CD14-positive monocyte (primary cell): ENCODE data around the gene OR52E8. TPM values are rescaled to one million over a fixed set of nuclear protein-coding genes. Genes with fewer than 3 reads are reported as not detected.

Experiments used
- DNase-seq, 3 donors: peaks; one replicate each; pipeline ENCODE4 v3.0.0-alpha.2; 2011 to 2022
- H2AFZ ChIP-seq: 2 replicates; pipeline ENCODE4 v1.6.0; 2012; ENCODE audit warnings: mild to moderate bottlenecking, low read depth, low read length, inconsistent platforms; ENCODE audit not compliant: insufficient read depth, poor library complexity, severe bottlenecking
- H3K27ac ChIP-seq, 2 donors: 1 replicate in 1 of 2; 2 replicates in 1 of 2; pipeline ENCODE4 v1.5.1; 2012 to 2013; ENCODE audit warnings: low read length in 2 of 2, control low read depth in 1 of 2, inconsistent platforms in 1 of 2, low read depth in 1 of 2, mild to moderate bottlenecking in 1 of 2
- H3K27me3 ChIP-seq, 2 donors: one replicate each; pipeline versions ENCODE4 v1.6.0 to v1.6.1; 2011 to 2013; ENCODE audit warnings: low read length in 2 of 2; ENCODE audit not compliant: control insufficient read depth in 2 of 2, insufficient read depth in 2 of 2
- H3K36me3 ChIP-seq, 2 donors: replicated peaks in 1 of 2; 1 replicate in 1 of 2; 2 replicates in 1 of 2; pipeline versions ENCODE4 v1.5.1 to v1.6.1; 2012 to 2013; ENCODE audit warnings: low read length in 2 of 2, control low read depth in 1 of 2, inconsistent platforms in 1 of 2, mild to moderate bottlenecking in 1 of 2; ENCODE audit not compliant: insufficient read depth in 2 of 2, control insufficient read depth in 1 of 2
- H3K4me1 ChIP-seq, 2 donors: 1 replicate in 1 of 2; 2 replicates in 1 of 2; pipeline versions ENCODE4 v1.5.1 to v1.6.1; 2012 to 2013; ENCODE audit warnings: low read length in 2 of 2, control low read depth in 1 of 2, inconsistent platforms in 1 of 2, mild to moderate bottlenecking in 1 of 2, moderate library complexity in 1 of 2; ENCODE audit not compliant: insufficient read depth in 2 of 2, control insufficient read depth in 1 of 2
- H3K4me2 ChIP-seq: replicated peaks from 2 replicates; pipeline ENCODE3; 2012; ENCODE audit warnings: low read length, moderate library complexity, mild to moderate bottlenecking; ENCODE audit not compliant: poor library complexity, severe bottlenecking; ENCODE audit errors: extremely low read depth
- H3K4me3 ChIP-seq, 3 experiments: fragments of 200-600 bp in 1 of 3; sonication (generic) in 1 of 3; replicated peaks in 1 of 3; 1 replicate in 2 of 3; 2 replicates in 1 of 3; pipeline ENCODE4 v1.5.1; 2011 to 2013; ENCODE audit warnings: low read length in 3 of 3, mild to moderate bottlenecking in 3 of 3, control low read depth in 2 of 3, low read depth in 2 of 3, inconsistent platforms in 1 of 3, moderate library complexity in 1 of 3
- H3K79me2 ChIP-seq: 2 replicates; pipeline ENCODE4 v1.6.0; 2012; ENCODE audit warnings: mild to moderate bottlenecking, control low read depth, inconsistent platforms, low read length, moderate library complexity; ENCODE audit not compliant: insufficient read depth
- H3K9ac ChIP-seq: 2 replicates; pipeline ENCODE4 v1.6.0; 2017; ENCODE audit warnings: low read length, mild to moderate bottlenecking; ENCODE audit not compliant: insufficient read depth, poor library complexity, severe bottlenecking
- H3K9me3 ChIP-seq, 2 donors: replicated peaks in 1 of 2; 1 replicate in 1 of 2; 2 replicates in 1 of 2; pipeline versions ENCODE4 v1.5.1 to v1.6.1; 2012 to 2013; ENCODE audit warnings: low read length in 2 of 2, control low read depth in 1 of 2; ENCODE audit not compliant: control insufficient read depth in 1 of 2, insufficient read depth in 1 of 2
- H4K20me1 ChIP-seq: 2 replicates; pipeline ENCODE4 v1.6.0; 2012; ENCODE audit warnings: mild to moderate bottlenecking, low read length, control low read depth, moderate library complexity; ENCODE audit not compliant: insufficient read depth
- H3K27ac Mint-ChIP-seq, 7 donors: one replicate each; pipeline ENCODE4 v1.8.0; 2020; ENCODE audit warnings: mild to moderate bottlenecking in 7 of 7, mixed read lengths in 7 of 7, moderate library complexity in 6 of 7, inconsistent platforms in 2 of 7
- H3K27me3 Mint-ChIP-seq, 3 donors: one replicate each; pipeline ENCODE4 v1.8.0; 2021 to 2022; ENCODE audit warnings: low read depth in 3 of 3, mild to moderate bottlenecking in 3 of 3, mixed read lengths in 3 of 3, moderate library complexity in 3 of 3, inconsistent platforms in 1 of 3
- H3K36me3 Mint-ChIP-seq, 2 donors: one replicate each; pipeline ENCODE4 v1.8.0; 2020; ENCODE audit warnings: mixed read lengths in 2 of 2, inconsistent platforms in 1 of 2, mild to moderate bottlenecking in 1 of 2
- H3K4me1 Mint-ChIP-seq: one replicate; pipeline ENCODE4 v1.8.0; 2020; ENCODE audit warnings: mild to moderate bottlenecking, mixed read lengths
- H3K4me3 Mint-ChIP-seq, 2 donors: one replicate each; pipeline ENCODE4 v1.8.0; 2020; ENCODE audit warnings: mild to moderate bottlenecking in 2 of 2, mixed read lengths in 2 of 2, moderate library complexity in 1 of 2
- H3K9me3 Mint-ChIP-seq, 7 donors: one replicate each; pipeline ENCODE4 v1.8.0; 2020 to 2022; ENCODE audit warnings: mixed read lengths in 7 of 7, mild to moderate bottlenecking in 6 of 7, moderate library complexity in 6 of 7, inconsistent platforms in 2 of 7
- WGBS: methylation state at CpG from one replicate; pipeline ENCODE4 v1.1.5; 2013; ENCODE audit warnings: missing lambda C conversion rate; ENCODE audit not compliant: insufficient coverage; 5-methylcytosine and 5-hydroxymethylcytosine counted together
- intact Hi-C, 2 donors: fragments of 100-400 bp; cut with micrococcal nuclease; formaldehyde crosslinking; loops; one replicate each; pipeline versions ENCODE4 v1.15.0 to v1.15.1; 2023
- polyA minus RNA-seq: library from RNA; depleted of rRNA, polyadenylated mRNA; stranded (reverse); fragments of >200 nt; gene quantifications from 2 replicates; pipeline ENCODE4 v1.2.3, GENCODE V29; 2012
- polyA plus RNA-seq, 3 donors: library from polyadenylated mRNA; depleted of rRNA in 1 of 3; unstranded in 2 of 3; stranded (reverse) in 1 of 3; fragments of 300-500 nt in 2 of 3; fragments of >200 nt in 1 of 3; fragmentation: Illumina TruSeq in 2 of 3; gene quantifications; 1 replicate in 2 of 3; 2 replicates in 1 of 3; pipeline ENCODE4 v1.2.3, GENCODE V29; 2012 to 2021
- total RNA-seq, 12 experiments: library from RNA in 1 of 12; stranded (reverse) in 1 of 12; fragments of 120-200 nt in 1 of 12; gene quantifications; one replicate each; pipeline ENCODE4 v1.2.4 and lab custom pipeline; 2013 to 2026; ENCODE audit warnings: mixed read lengths in 6 of 12, inconsistent platforms in 1 of 12
- TF ChIP-seq, protein P1 (sequence below): fragments of 200-600 bp; IDR thresholded peaks from one replicate; pipeline ENCODE4 v1.8.0; 2022; ENCODE audit warnings: antibody characterized with exemption, mild to moderate bottlenecking

Gene OR52E8
- total RNA-seq (2013), result not detected
- not detected for polyA plus RNA-seq
- polyA minus RNA-seq, result not detected in 2 replicates
- total RNA-seq (lab: John Stamatoyannopoulos, UW), result 0 to 0.05 (median 0) reads per million in 11 experiments

DNA sequence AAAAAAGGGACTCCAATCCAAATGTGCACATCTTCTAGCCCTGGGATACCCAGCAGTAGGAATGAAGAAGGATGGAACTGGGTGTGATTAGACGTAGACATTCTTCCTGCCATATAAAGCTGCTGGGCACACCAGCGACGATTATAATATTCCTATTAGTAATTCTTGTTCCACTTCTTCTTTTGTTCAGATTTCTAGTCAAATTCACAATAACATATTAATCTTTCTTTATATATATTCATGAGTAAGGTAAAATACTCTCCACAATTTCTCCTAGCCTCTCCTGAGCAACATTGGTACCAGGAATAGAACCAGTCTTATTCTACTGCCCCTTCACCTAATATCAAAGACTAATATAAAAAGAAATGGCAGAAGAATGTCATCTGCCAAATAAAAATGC lies at the start of gene OR52E8:
Gene OR52E8 (minus strand): TSS at position 101 of the 400 bp plus-strand sequence. CDS start 0 bp downstream, at position 101.
- H3K4me1 ChIP-seq, result no peaks in the 10 kb centered on the region
- DNase-seq, result no peak
- no peak within 1 kb of the TSS for H3K4me2 ChIP-seq
- no peaks in the 10 kb centered on the region for H3K27me3 Mint-ChIP-seq
- no peaks in the 10 kb centered on the region for H4K20me1 ChIP-seq
- H3K36me3 ChIP-seq, result no peaks in the 10 kb centered on the region
- no peaks in the 10 kb centered on the region for H3K9me3 ChIP-seq
- H3K9me3 Mint-ChIP-seq, result peaks cover 0 to 5% (median 0%) of the 10 kb centered on the region in 7 donors
- no peak within 1 kb of the TSS for H2AFZ ChIP-seq
- no peak within 1 kb of the TSS for H3K27ac ChIP-seq
- H3K9ac ChIP-seq, result no peak within 1 kb of the TSS
- TF ChIP-seq, protein P1, sequence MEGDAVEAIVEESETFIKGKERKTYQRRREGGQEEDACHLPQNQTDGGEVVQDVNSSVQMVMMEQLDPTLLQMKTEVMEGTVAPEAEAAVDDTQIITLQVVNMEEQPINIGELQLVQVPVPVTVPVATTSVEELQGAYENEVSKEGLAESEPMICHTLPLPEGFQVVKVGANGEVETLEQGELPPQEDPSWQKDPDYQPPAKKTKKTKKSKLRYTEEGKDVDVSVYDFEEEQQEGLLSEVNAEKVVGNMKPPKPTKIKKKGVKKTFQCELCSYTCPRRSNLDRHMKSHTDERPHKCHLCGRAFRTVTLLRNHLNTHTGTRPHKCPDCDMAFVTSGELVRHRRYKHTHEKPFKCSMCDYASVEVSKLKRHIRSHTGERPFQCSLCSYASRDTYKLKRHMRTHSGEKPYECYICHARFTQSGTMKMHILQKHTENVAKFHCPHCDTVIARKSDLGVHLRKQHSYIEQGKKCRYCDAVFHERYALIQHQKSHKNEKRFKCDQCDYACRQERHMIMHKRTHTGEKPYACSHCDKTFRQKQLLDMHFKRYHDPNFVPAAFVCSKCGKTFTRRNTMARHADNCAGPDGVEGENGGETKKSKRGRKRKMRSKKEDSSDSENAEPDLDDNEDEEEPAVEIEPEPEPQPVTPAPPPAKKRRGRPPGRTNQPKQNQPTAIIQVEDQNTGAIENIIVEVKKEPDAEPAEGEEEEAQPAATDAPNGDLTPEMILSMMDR, result no peak
- WGBS, result no CpG with 5 or more reads among the region's 3 CpGs
- no peaks in the 10 kb centered on the region for H3K36me3 Mint-ChIP-seq
- H3K79me2 ChIP-seq, result no peaks in the 10 kb centered on the region
- no peaks in the 10 kb centered on the region for H3K4me1 Mint-ChIP-seq
- no peaks in the 10 kb centered on the region for H3K27me3 ChIP-seq
- no peak within 1 kb of the TSS for H3K4me3 ChIP-seq
- H3K4me3 Mint-ChIP-seq, result no peak within 1 kb of the TSS
- peak within 1 kb of the TSS in 1 of 7 donors; percentile 50 for H3K27ac Mint-ChIP-seq
- intact Hi-C loops, result no loop called here

DNA sequence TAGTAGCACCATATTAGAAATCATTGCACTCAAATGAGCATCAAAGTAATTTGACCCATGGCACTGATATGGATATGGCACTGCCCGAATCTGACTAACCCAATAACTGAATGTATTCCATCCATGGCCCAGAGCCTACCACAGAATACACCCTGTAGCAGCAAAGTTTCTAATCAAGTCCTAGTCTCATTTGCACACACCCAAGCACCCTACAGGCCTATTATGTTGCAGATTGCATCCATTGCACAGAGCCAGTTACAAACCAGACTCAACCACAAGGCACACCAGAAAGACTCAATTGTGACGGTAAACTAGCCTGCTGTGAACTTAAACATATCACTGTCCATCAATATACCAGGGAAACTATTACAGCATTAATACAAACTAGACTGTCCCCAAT lies 42.0 kb upstream of the OR52E8 start:
- TF ChIP-seq, protein P1, result no peak
- no peak overlapping the region for H3K27ac ChIP-seq
- no peaks in the 10 kb centered on the region for H4K20me1 ChIP-seq
- H3K9me3 ChIP-seq, result no peaks in the 10 kb centered on the region
- H3K27me3 Mint-ChIP-seq, result peaks cover 0 to 2% (median 2%) of the 10 kb centered on the region in 3 donors
- peaks cover 0 to 3% (median 0%) of the 10 kb centered on the region in 7 donors for H3K9me3 Mint-ChIP-seq
- no peak overlapping the region for H3K9ac ChIP-seq
- H3K36me3 Mint-ChIP-seq, result no peaks in the 10 kb centered on the region
- H3K4me1 Mint-ChIP-seq, result no peaks in the 10 kb centered on the region
- H3K27ac Mint-ChIP-seq, result no peak overlapping the region
- intact Hi-C loops, result no loop called here
- no peak overlapping the region for H2AFZ ChIP-seq
- no peak for DNase-seq
- H3K4me3 ChIP-seq, result no peak overlapping the region
- H3K36me3 ChIP-seq, result no peaks in the 10 kb centered on the region
- H3K79me2 ChIP-seq, result no peaks in the 10 kb centered on the region
- no peaks in the 10 kb centered on the region for H3K4me1 ChIP-seq
- H3K27me3 ChIP-seq, result no peaks in the 10 kb centered on the region
- WGBS, result 85% methylated on average over 2 of the region's 2 CpGs
- no peak overlapping the region for H3K4me3 Mint-ChIP-seq
- no peak overlapping the region for H3K4me2 ChIP-seq
